ENCODE data around the gene ADGRG6. TPM values are rescaled to one million over a fixed set of nuclear protein-coding genes. Genes with fewer than 3 reads are reported as not detected.
"Not testable (repeated sequence)": the region's sequence is repeated elsewhere in the genome, so short reads cannot be mapped to it uniquely, and the experiment has no call there.

Gene ADGRG6
- total RNA-seq, 2 donors from 2014 or later, result 7.5 to 38.6 TPM

GRCh38 chr6:142339968-142340658, 38.3 kb downstream of the ADGRG6 start:
- H3K27me3 ChIP-seq, result no peaks in the 10 kb centered on the region
- no peak for ATAC-seq
- intact Hi-C loops (cut with DNase I), result no loop called here

GRCh38 chr6:142341855-142342330, 40.1 kb downstream of the ADGRG6 start:
- Histone ChIP-seq H3K27me3 (no peaks in the 10 kb centered on the region), H3K4me1 (no peaks in the 10 kb centered on the region), H3K27ac (no peak overlapping the region), H3K9me3 (no peaks in the 10 kb centered on the region), H3K4me3 (no peak overlapping the region), H3K36me3 (replicated peaks in 1 of 2; ENCODE audit: insufficient read depth in 1 of 2, low read depth in 2 of 2) (no peaks in the 10 kb centered on the region)
- no peak for TF ChIP-seq CTCF (IDR thresholded peaks at IDR 0.05)
- intact Hi-C loops (cut with DNase I), result no loop called here
- no peak for DNase-seq
- no peak for ATAC-seq
- 66 to 81% methylated on average over 2 of the region's 2 CpGs for WGBS, 2 donors

More at GRCh38 chr6:142339968-142340658, 38.3 kb downstream of the ADGRG6 start:
- Histone ChIP-seq H3K36me3 (replicated peaks in 1 of 2; ENCODE audit: insufficient read depth in 1 of 2, low read depth in 2 of 2) (no peaks in the 10 kb centered on the region), H3K4me3 (no peak overlapping the region), H3K4me1 (no peaks in the 10 kb centered on the region), H3K27ac (no peak overlapping the region), H3K9me3 (no peaks in the 10 kb centered on the region)
- DNase-seq, result no peak
- TF ChIP-seq POLR2A (IDR thresholded peaks at IDR 0.05) (no peak), CTCF (IDR thresholded peaks at IDR 0.05) (no peak)
- WGBS, 2 donors, result 48 to 69% methylated on average over 1 of the region's 1 CpG

GRCh38 chr6:142342986-142343385, 41.2 kb downstream of the ADGRG6 start:
- Histone ChIP-seq H3K27me3 (no peaks in the 10 kb centered on the region), H3K9me3 (no peaks in the 10 kb centered on the region), H3K36me3 (replicated peaks in 1 of 2; ENCODE audit: insufficient read depth in 1 of 2, low read depth in 2 of 2) (no peaks in the 10 kb centered on the region), H3K27ac (no peak overlapping the region), H3K4me3 (no peak overlapping the region), H3K4me1 (no peaks in the 10 kb centered on the region)
- ATAC-seq (no peak), DNase-seq (no peak)
- TF ChIP-seq POLR2A (IDR thresholded peaks at IDR 0.05) (no peak), CTCF (IDR thresholded peaks at IDR 0.05) (no peak)
- intact Hi-C loops (cut with DNase I), result no loop called here

- Histone ChIP-seq H3K27me3 (no peaks in the 10 kb centered on the region), H3K36me3 (replicated peaks in 1 of 2; ENCODE audit: insufficient read depth in 1 of 2, low read depth in 2 of 2) (no peaks in the 10 kb centered on the region), H3K4me1 (no peaks in the 10 kb centered on the region), H3K4me3 (no peak overlapping the region), H3K9me3 (no peaks in the 10 kb centered on the region), H3K27ac (no peak overlapping the region)
- ATAC-seq (no peak), DNase-seq (no peak)
- no peak for TF ChIP-seq POLR2A (IDR thresholded peaks at IDR 0.05)
- no peak for TF ChIP-seq CTCF (IDR thresholded peaks at IDR 0.05)
- intact Hi-C loops (cut with DNase I), result no loop called here
- WGBS, 2 donors, result 89 to 100% methylated on average over 1 of the region's 1 CpG
Observed at GRCh38 chr6:142343938-142344337, 42.1 kb downstream of the ADGRG6 start.

DNA sequence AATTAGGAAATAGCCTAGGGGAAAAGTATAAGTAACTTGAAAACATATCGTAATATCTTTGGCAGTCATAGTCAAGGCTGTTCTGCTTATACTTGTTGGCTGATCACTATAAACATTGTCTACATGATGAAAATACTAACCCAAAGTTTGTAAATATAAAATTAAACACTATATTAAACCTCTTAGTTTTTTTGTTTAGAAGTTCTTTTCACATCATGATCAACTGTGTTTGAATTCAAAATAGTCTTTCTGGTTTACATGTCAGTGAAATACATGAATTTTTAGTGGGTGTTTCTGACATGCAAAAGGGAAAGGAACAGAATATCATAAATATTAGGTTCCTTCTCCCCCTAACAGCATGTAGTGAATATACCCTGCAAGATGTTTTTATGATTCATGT, 43.5 kb downstream of the ADGRG6 start:
- Histone ChIP-seq H3K36me3 (replicated peaks in 1 of 2; ENCODE audit: insufficient read depth in 1 of 2, low read depth in 2 of 2) (no peaks in the 10 kb centered on the region), H3K4me3 (no peak overlapping the region), H3K9me3 (no peaks in the 10 kb centered on the region), H3K27ac (no peak overlapping the region), H3K27me3 (no peaks in the 10 kb centered on the region), H3K4me1 (no peaks in the 10 kb centered on the region)
- TF ChIP-seq POLR2A (IDR thresholded peaks at IDR 0.05) (no peak), CTCF (IDR thresholded peaks at IDR 0.05) (no peak)
- ATAC-seq (no peak), DNase-seq (no peak)
- 78 to 87% methylated on average over 1 of the region's 1 CpG for WGBS, 2 donors
- intact Hi-C loops (cut with DNase I), result no loop called here

DNA sequence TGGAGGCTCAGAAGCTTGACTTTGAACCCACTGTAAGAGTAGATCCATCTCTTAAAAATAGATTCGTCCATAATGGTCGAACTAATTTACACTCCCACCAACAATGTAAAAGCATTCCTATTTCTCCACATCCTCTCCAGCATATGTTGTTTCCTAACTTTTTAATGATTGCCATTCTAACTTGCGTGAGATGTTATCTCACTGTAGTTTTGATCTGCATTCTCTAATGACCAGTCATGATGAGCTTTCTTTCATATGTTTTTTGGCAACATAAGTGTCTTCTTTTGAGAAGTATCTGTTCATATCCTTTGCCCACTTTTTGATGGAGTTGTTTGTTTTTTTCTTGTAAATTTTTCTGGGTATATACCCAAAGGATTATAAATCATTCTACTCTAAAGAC, 44.4 kb downstream of the ADGRG6 start:
- H3K9me3 ChIP-seq; ATAC-seq; intact Hi-C loops (cut with DNase I); H3K27ac ChIP-seq; H3K4me1 ChIP-seq; H3K27me3 ChIP-seq; H3K4me3 ChIP-seq; H3K36me3 ChIP-seq (replicated peaks in 1 of 2; ENCODE audit: insufficient read depth in 1 of 2, low read depth in 2 of 2); DNase-seq: not testable (repeated sequence)
- 62 to 69% methylated on average over 3 of the region's 3 CpGs for WGBS, 2 donors

Measured in body of pancreas (tissue), 4 donors.